Stimulated activated naive CD8-positive, alpha-beta T cell treated with anti-CD3 and anti-CD28 coated beads, Interleukin-15, Interleukin-2, amounts not matched to agents 100 U/mL and 50 U/mL, for 24 hours (primary cell): ENCODE results near the gene LRRN4CL.

Source experiments
- ATAC-seq: fragments of 150-1000 bp; cut with Tn5 transposase; one replicate; pipeline ENCODE4 v1.10.0; 2021
- DNase-seq: peaks from one replicate; pipeline ENCODE4 v3.0.0; 2021

Gene LRRN4CL

DNA sequence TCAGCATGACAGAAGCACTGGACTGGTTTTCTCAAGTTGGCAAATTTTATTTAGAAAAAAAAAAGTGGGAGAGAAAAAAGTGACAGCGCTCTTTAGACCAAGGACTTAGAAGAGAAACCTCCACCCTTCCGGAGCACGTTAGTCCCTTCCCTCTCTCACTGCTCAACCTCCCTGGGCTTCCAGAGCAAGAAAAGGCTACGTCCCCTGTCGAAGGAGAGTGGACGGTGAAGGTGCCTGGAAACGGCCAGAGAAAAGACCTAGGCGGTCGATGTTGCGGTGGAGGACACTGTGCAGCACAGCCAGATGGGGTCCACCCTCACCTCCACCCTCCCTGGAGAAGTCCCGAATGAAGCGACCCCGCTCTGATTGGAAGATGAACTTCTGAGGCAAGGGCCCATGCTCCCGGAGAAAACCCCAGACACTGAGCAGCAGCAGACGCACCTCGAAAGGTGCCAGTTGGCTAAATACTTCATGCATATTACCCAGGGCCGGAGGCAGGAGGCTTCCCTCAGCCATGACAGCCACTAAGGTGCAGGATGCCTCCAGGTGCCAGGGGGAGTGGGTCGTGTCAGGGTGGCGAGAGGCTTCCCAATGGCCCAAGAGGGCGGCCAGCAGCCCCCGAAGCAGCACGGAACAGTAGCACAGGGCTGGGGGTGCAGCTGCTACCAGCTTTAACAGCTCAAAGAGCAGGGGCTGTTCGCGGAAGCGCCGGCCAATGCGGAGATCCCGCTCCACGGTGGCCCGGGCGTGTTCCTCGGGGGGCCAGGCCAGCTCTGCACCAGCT lies 42.3 kb downstream of the LRRN4CL start:
- no peak for ATAC-seq

DNA sequence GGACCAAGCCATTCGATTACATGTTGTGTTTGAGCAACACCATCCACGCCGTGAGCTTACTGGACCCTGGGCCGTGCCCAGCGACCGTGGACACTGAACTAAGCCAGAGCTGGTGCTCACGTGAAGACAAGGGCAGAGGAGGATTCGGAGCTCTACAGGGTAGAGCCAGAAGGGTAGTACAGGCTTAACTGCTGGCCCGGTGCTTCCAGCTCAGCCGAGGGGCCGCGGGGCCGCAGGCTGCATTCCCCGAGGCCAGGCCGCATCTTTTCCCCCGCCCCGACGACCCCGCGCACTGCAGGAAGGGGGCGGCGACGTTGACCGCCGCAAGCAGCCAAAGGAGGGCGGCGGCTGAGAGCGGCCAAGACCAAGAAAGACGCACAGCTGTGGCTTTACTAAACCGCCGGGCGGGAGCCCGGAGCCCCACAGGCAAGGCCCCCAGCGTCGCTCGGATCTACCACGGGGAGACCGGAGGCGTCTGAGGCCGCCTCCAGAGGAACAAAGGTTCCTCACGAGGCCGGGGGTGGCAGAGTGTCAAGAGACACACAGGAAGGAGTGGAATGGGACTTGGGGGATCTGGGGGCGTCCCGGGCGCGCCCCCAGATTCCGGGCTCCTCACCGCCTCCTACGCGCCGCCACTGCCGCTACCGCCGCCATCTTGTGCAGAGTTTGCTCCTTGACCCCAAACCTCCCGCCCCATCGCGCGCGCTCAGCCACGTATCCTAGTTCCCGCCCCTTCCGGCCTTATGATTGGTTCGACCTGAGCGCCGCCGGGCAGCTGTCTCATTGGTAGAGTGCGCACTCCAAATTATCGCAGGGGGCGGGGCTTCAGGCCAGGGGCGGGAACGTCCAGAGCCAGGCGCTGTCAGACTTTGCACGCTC lies 43.1 kb downstream of the LRRN4CL start, which contains the start of gene GANAB:
Gene GANAB, minus strand, starts transcription at position 668 of the 879 bp plus-strand sequence. Its CDS starts 14 bp downstream, at position 654.
- ATAC-seq = peak; percentile 98

More for the DNA sequence above, 42.3 kb downstream of the LRRN4CL start:
- no peak for DNase-seq

DNA sequence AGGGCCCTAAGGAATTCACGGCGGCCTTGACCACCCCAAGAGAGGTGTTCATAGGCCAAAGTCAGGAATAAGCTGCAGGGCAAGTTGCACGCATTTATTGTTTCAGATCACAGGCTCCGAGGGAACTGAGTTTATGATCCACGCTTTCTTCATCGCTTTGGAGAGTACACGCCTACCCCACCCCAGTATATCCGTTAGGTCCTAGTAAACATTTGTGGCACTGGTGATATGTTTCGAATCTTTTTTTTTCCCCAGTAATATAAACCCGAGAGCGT lies 43.7 kb downstream of the LRRN4CL start:
- ATAC-seq (no peak), DNase-seq (no peak)

More for the DNA sequence above, 43.1 kb downstream of the LRRN4CL start, which contains the start of gene GANAB:
- DNase-seq = peak; percentile 100

DNA sequence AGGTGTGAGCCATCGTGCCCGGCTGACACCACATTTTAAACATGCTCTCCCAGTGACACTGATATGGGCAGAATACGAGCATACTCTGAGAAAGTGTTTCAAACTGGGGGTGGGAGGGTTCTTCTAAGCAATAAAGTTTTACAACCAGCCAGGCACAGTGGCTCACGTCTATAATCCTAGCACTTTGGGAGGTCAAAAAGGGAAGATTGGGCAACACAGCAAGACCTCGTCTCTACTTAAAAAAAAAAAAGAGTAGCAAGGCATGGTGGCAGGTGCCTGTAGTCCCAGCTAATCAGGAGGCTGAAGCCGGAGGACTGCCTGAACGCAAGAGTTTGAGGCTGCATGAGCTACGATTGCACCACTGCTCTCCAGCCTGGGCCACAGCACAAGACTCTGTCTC lies 45.1 kb downstream of the LRRN4CL start:
- DNase-seq (no peak), ATAC-seq (no peak)
